MM.1S (cell line): ENCODE data around the gene HJURP.

Source experiments
- CTCF ChIP-seq: fragments of 300-600 bp; sonication (generic); IDR thresholded peaks from 2 replicates; pipeline ENCODE4 v1.5.1; 2016; ENCODE audit warnings: antibody characterized with exemption, low read length, mixed read lengths
- EZH2 ChIP-seq: fragments of 300-600 bp; sonication (generic); optimal IDR thresholded peaks from 2 replicates; pipeline ENCODE3; 2017; ENCODE audit warnings: low read depth, mild to moderate bottlenecking, antibody characterized with exemption, low read length, mixed read lengths

GRCh38 chr2:233799087-233799665 lies 55.2 kb downstream of the HJURP start:
- TF ChIP-seq CTCF (no peak), EZH2 (no peak)
